ENCODE measurements around the gene CT47A1.

The CT47A1 gene

GRCh38 chrX:121014826-121015225 is 29.3 kb upstream of the CT47A1 start:
- H3K27me3 ChIP-seq (ENCODE audit: control insufficient read depth in 1 of 2, insufficient read depth in 1 of 2, low read length in 2 of 2) = no peaks in the 10 kb centered on the region
- H3K9me3 ChIP-seq (ENCODE audit: control insufficient read depth, low read length) = peaks cover 4% of the 10 kb centered on the region
- no peaks in the 10 kb centered on the region for H3K4me1 ChIP-seq (ENCODE audit: control insufficient read depth, insufficient read depth, low read depth, low read length)
- no peak overlapping the region for H4K91ac ChIP-seq (ENCODE audit: low read length)
- H2AFZ ChIP-seq (ENCODE audit: low read depth, low read length) = no peak overlapping the region
- WGBS = 60% methylated on average over 1 of the region's 2 CpGs
- H3K9ac ChIP-seq (ENCODE audit: low read length) = no peak overlapping the region
- no peak overlapping the region for H3K23ac ChIP-seq (ENCODE audit: low read length in 2 of 2)
- no peak for DNase-seq
- H3K4me3 ChIP-seq (ENCODE audit: insufficient read depth in 1 of 2, low read depth in 1 of 2, low read length in 2 of 2) = no peak overlapping the region
- no peak overlapping the region for H3K27ac ChIP-seq (ENCODE audit: low read length, poor library complexity, severe bottlenecking)
- no peak overlapping the region for H3K4ac ChIP-seq (ENCODE audit: low read depth in 1 of 2, low read length in 2 of 2)
- H3K14ac ChIP-seq (ENCODE audit: low read length in 2 of 2) = no peak overlapping the region
- no peak overlapping the region for H3K18ac ChIP-seq (ENCODE audit: low read depth in 1 of 2, low read length in 2 of 2)
- H2AK5ac ChIP-seq (ENCODE audit: low read length, severe bottlenecking) = no peak overlapping the region
- no peak overlapping the region for H2BK12ac ChIP-seq (ENCODE audit: low read length in 2 of 2)
- no peak overlapping the region for H2BK120ac ChIP-seq (ENCODE audit: low read depth, low read length)
- H3K79me1 ChIP-seq (replicated peaks; ENCODE audit: low read length, poor library complexity, severe bottlenecking) = no peaks in the 10 kb centered on the region
- H3K4me2 ChIP-seq (ENCODE audit: low read length, poor library complexity, severe bottlenecking) = no peak overlapping the region
- no peaks in the 10 kb centered on the region for H3K36me3 ChIP-seq (ENCODE audit: control insufficient read depth in 1 of 2, insufficient read depth in 2 of 2, low read depth in 1 of 2, low read length in 2 of 2)
- H4K8ac ChIP-seq (ENCODE audit: low read length) = no peak overlapping the region
- H2BK5ac ChIP-seq (ENCODE audit: low read depth, low read length, poor library complexity, severe bottlenecking) = no peak overlapping the region
- no peak overlapping the region for H2BK15ac ChIP-seq (ENCODE audit: low read depth, poor library complexity, severe bottlenecking)

GRCh38 chrX:121013897-121014455 is 28.4 kb upstream of the CT47A1 start:
- no peak overlapping the region for H3K27ac ChIP-seq (ENCODE audit: low read length, poor library complexity, severe bottlenecking)
- H3K4me1 ChIP-seq (ENCODE audit: control insufficient read depth, insufficient read depth, low read depth, low read length) = no peaks in the 10 kb centered on the region
- no peak overlapping the region for H3K4me3 ChIP-seq (ENCODE audit: insufficient read depth in 1 of 2, low read depth in 1 of 2, low read length in 2 of 2)
- H4K91ac ChIP-seq (ENCODE audit: low read length) = no peak overlapping the region
- no peak overlapping the region for H3K4me2 ChIP-seq (ENCODE audit: low read length, poor library complexity, severe bottlenecking)
- H4K8ac ChIP-seq (ENCODE audit: low read length) = no peak overlapping the region
- no peaks in the 10 kb centered on the region for H3K36me3 ChIP-seq (ENCODE audit: control insufficient read depth in 1 of 2, insufficient read depth in 2 of 2, low read depth in 1 of 2, low read length in 2 of 2)
- H2BK5ac ChIP-seq (ENCODE audit: low read depth, low read length, poor library complexity, severe bottlenecking) = no peak overlapping the region
- H2AFZ ChIP-seq (ENCODE audit: low read depth, low read length) = no peak overlapping the region
- no peak overlapping the region for H3K14ac ChIP-seq (ENCODE audit: low read length in 2 of 2)
- no peak overlapping the region for H2BK12ac ChIP-seq (ENCODE audit: low read length in 2 of 2)
- no peak for DNase-seq
- H3K23ac ChIP-seq (ENCODE audit: low read length in 2 of 2) = no peak overlapping the region
- H3K79me1 ChIP-seq (replicated peaks; ENCODE audit: low read length, poor library complexity, severe bottlenecking) = no peaks in the 10 kb centered on the region
- peaks cover 4% of the 10 kb centered on the region for H3K9me3 ChIP-seq (ENCODE audit: control insufficient read depth, low read length)
- H3K27me3 ChIP-seq (ENCODE audit: control insufficient read depth in 1 of 2, insufficient read depth in 1 of 2, low read length in 2 of 2) = no peaks in the 10 kb centered on the region
- H3K4ac ChIP-seq (ENCODE audit: low read depth in 1 of 2, low read length in 2 of 2) = no peak overlapping the region
- H2BK120ac ChIP-seq (ENCODE audit: low read depth, low read length) = no peak overlapping the region
- H2AK5ac ChIP-seq (ENCODE audit: low read length, severe bottlenecking) = no peak overlapping the region
- H3K9ac ChIP-seq (ENCODE audit: low read length) = no peak overlapping the region
- H2BK15ac ChIP-seq (ENCODE audit: low read depth, poor library complexity, severe bottlenecking) = no peak overlapping the region
- no peak overlapping the region for H3K18ac ChIP-seq (ENCODE audit: low read depth in 1 of 2, low read length in 2 of 2)

DNA sequence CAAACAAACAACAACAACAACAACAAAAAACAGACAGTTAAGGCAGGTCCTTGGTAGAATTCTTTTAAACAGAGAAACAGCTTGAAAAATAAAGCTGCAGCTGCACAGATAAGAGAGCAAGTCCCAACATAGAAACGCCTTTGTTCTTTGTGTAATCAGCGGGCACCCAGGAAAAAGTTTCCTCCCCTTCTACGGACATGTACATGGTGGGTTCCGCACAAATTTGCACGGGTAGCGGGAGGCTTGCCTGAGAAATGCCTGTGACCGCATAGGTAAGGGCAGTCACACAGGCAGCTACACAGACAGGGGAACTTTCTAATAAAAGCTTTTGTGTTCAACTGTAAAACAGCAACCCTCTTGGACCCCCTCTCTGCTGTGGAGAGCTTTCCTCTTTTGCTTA is 25.7 kb upstream of the CT47A1 start:
- H3K4ac ChIP-seq (ENCODE audit: low read depth in 1 of 2, low read length in 2 of 2) = no peak overlapping the region
- no peak overlapping the region for H4K8ac ChIP-seq (ENCODE audit: low read length)
- no peak overlapping the region for H3K9ac ChIP-seq (ENCODE audit: low read length)
- no peak overlapping the region for H2BK15ac ChIP-seq (ENCODE audit: low read depth, poor library complexity, severe bottlenecking)
- H2AK5ac ChIP-seq (ENCODE audit: low read length, severe bottlenecking) = no peak overlapping the region
- no peak overlapping the region for H2AFZ ChIP-seq (ENCODE audit: low read depth, low read length)
- no peaks in the 10 kb centered on the region for H3K27me3 ChIP-seq (ENCODE audit: control insufficient read depth in 1 of 2, insufficient read depth in 1 of 2, low read length in 2 of 2)
- no peak overlapping the region for H2BK120ac ChIP-seq (ENCODE audit: low read depth, low read length)
- no peak overlapping the region for H2BK12ac ChIP-seq (ENCODE audit: low read length in 2 of 2)
- H3K18ac ChIP-seq (ENCODE audit: low read depth in 1 of 2, low read length in 2 of 2) = no peak overlapping the region
- no peak overlapping the region for H3K4me2 ChIP-seq (ENCODE audit: low read length, poor library complexity, severe bottlenecking)
- no peak overlapping the region for H3K27ac ChIP-seq (ENCODE audit: low read length, poor library complexity, severe bottlenecking)
- no peak overlapping the region for H3K14ac ChIP-seq (ENCODE audit: low read length in 2 of 2)
- no peak for DNase-seq
- no peaks in the 10 kb centered on the region for H3K79me1 ChIP-seq (replicated peaks; ENCODE audit: low read length, poor library complexity, severe bottlenecking)
- no peaks in the 10 kb centered on the region for H3K36me3 ChIP-seq (ENCODE audit: control insufficient read depth in 1 of 2, insufficient read depth in 2 of 2, low read depth in 1 of 2, low read length in 2 of 2)
- H3K4me3 ChIP-seq (ENCODE audit: insufficient read depth in 1 of 2, low read depth in 1 of 2, low read length in 2 of 2) = no peak overlapping the region
- H3K23ac ChIP-seq (ENCODE audit: low read length in 2 of 2) = no peak overlapping the region
- peaks cover 9% of the 10 kb centered on the region for H3K9me3 ChIP-seq (ENCODE audit: control insufficient read depth, low read length)
- no peak overlapping the region for H4K91ac ChIP-seq (ENCODE audit: low read length)
- WGBS = 90% methylated on average over 7 of the region's 7 CpGs
- no peak overlapping the region for H2BK5ac ChIP-seq (ENCODE audit: low read depth, low read length, poor library complexity, severe bottlenecking)
- no peaks in the 10 kb centered on the region for H3K4me1 ChIP-seq (ENCODE audit: control insufficient read depth, insufficient read depth, low read depth, low read length)

- no peaks in the 10 kb centered on the region for H3K4me1 ChIP-seq (ENCODE audit: control insufficient read depth, insufficient read depth, low read depth, low read length)
- H2BK120ac ChIP-seq (ENCODE audit: low read depth, low read length) = no peak overlapping the region
- no peaks in the 10 kb centered on the region for H3K79me1 ChIP-seq (replicated peaks; ENCODE audit: low read length, poor library complexity, severe bottlenecking)
- no peak overlapping the region for H3K23ac ChIP-seq (ENCODE audit: low read length in 2 of 2)
- no peak overlapping the region for H2BK12ac ChIP-seq (ENCODE audit: low read length in 2 of 2)
- no peak overlapping the region for H3K9ac ChIP-seq (ENCODE audit: low read length)
- H3K27ac ChIP-seq (ENCODE audit: low read length, poor library complexity, severe bottlenecking) = no peak overlapping the region
- no peak overlapping the region for H2BK5ac ChIP-seq (ENCODE audit: low read depth, low read length, poor library complexity, severe bottlenecking)
- H2AK5ac ChIP-seq (ENCODE audit: low read length, severe bottlenecking) = no peak overlapping the region
- no peak overlapping the region for H2BK15ac ChIP-seq (ENCODE audit: low read depth, poor library complexity, severe bottlenecking)
- no peak overlapping the region for H3K4ac ChIP-seq (ENCODE audit: low read depth in 1 of 2, low read length in 2 of 2)
- no peak overlapping the region for H3K18ac ChIP-seq (ENCODE audit: low read depth in 1 of 2, low read length in 2 of 2)
- no peak overlapping the region for H4K91ac ChIP-seq (ENCODE audit: low read length)
- H3K4me3 ChIP-seq (ENCODE audit: insufficient read depth in 1 of 2, low read depth in 1 of 2, low read length in 2 of 2) = no peak overlapping the region
- no peak overlapping the region for H3K4me2 ChIP-seq (ENCODE audit: low read length, poor library complexity, severe bottlenecking)
- 78% methylated on average over 2 of the region's 4 CpGs for WGBS
- no peak overlapping the region for H4K8ac ChIP-seq (ENCODE audit: low read length)
- peaks cover 14% of the 10 kb centered on the region for H3K9me3 ChIP-seq (ENCODE audit: control insufficient read depth, low read length)
- H3K14ac ChIP-seq (ENCODE audit: low read length in 2 of 2) = no peak overlapping the region
- no peak overlapping the region for H2AFZ ChIP-seq (ENCODE audit: low read depth, low read length)
- DNase-seq = no peak
- H3K27me3 ChIP-seq (ENCODE audit: control insufficient read depth in 1 of 2, insufficient read depth in 1 of 2, low read length in 2 of 2) = no peaks in the 10 kb centered on the region
- no peaks in the 10 kb centered on the region for H3K36me3 ChIP-seq (ENCODE audit: control insufficient read depth in 1 of 2, insufficient read depth in 2 of 2, low read depth in 1 of 2, low read length in 2 of 2)
Observed at GRCh38 chrX:121010218-121010617, 24.7 kb upstream of the CT47A1 start.

Data from mesenchymal stem cell (in vitro differentiated cells and primary cell).